ENCODE data around the gene EEF1A1. TPM values are rescaled to one million over a fixed set of nuclear protein-coding genes. Genes with fewer than 3 reads are reported as not detected.
"Not testable (repeated sequence)": the region's sequence is repeated elsewhere in the genome, so short reads cannot be mapped to it uniquely, and the experiment has no call there.

The EEF1A1 gene
- polyA plus RNA-seq (2011; rRNA removed) (20,981 and 25,088 TPM in 2 replicates), polyA minus RNA-seq (2011; rRNA and poly(A)+ RNA removed) (8,632 and 13,700 TPM in 2 replicates)

- Histone ChIP-seq H3K27me3 (ENCODE audit: control insufficient read depth, insufficient read depth, low read length) (no peaks in the 10 kb centered on the region), H3K36me3 (ENCODE audit: control insufficient read depth, insufficient read depth, low read length) (peaks cover 22% of the 10 kb centered on the region), H3K4me3 (ENCODE audit: low read depth, low read length) (peak within 1 kb of the TSS; percentile 96)
- POLR2A ChIA-PET, result interaction anchor here (0.6 to 2.6 kb wide), 8 partner anchors 8 to 127 kb away, joined by 3 to 34 read pairs (median 5); no protein-coding TSS in a partner anchor
- CTCF ChIA-PET, result interaction anchor here (0.7 to 5.4 kb wide), 5 partner anchors 28 to 463 kb away, joined by 3 to 43 read pairs (median 5); no protein-coding TSS in a partner anchor
- TF ChIP-seq CTCF (IDR thresholded peaks at IDR 0.05; ENCODE audit: insufficient read depth, low read depth, low read length), result no peak
- peak; percentile 96 for DNase-seq (ENCODE audit: low read depth)
These were observed at the start of gene EEF1A1 for GRCh38 chr6:73520688-73521350. TSS of gene EEF1A1 (minus strand) at chr6:73521032. CDS start at chr6:73520026, 1,006 bp downstream.

- H3K4me3 ChIP-seq (ENCODE audit: low read depth, low read length), result no peak overlapping the region
- POLR2A ChIA-PET, result no interaction called here
- H3K27me3 ChIP-seq (ENCODE audit: control insufficient read depth, insufficient read depth, low read length), result no peaks in the 10 kb centered on the region
- CTCF ChIA-PET, result interaction anchor here (1.0 kb wide), 1 partner anchor 42 kb away, joined by 4 read pairs; no protein-coding TSS in a partner anchor
- TF ChIP-seq CTCF (IDR thresholded peaks at IDR 0.05; ENCODE audit: insufficient read depth, low read depth, low read length), result no peak
- DNase-seq (ENCODE audit: low read depth), result no peak
- H3K36me3 ChIP-seq (ENCODE audit: control insufficient read depth, insufficient read depth, low read length), result no peaks in the 10 kb centered on the region
These were observed 48.3 kb upstream of the EEF1A1 start for GRCh38 chr6:73569121-73569520.

DNA sequence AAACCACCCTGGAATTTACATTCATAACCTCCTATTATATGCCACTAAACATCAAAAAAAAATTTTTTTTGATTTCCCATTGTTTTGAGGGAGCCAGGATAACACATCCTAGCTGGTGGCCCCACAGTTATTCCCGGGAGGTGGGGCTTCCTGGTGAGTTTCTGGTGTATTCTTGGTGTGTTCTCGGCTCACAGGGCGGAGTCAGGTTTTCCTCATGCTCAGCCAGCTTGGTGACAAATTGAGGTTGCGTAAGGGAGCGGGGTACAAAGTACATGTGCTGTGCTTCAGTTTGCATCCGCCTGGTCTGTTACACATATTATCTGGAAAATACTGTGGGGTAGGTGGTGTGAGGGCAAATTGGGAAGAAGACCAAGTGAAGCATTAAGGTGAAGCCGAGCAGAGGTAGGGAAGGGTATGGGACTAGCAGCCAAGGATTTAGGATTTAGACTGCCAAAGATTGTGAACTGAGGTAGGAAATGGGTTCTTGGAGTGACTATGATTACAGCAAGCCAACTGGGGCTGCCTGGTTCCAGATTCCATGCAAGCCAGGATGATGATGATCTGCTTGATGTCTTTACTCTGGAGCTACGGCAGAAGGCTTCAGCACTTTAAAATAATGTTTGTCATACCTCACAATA, 46.2 kb upstream of the EEF1A1 start:
- Histone ChIP-seq H3K27me3 (ENCODE audit: control insufficient read depth, insufficient read depth, low read length) (no peaks in the 10 kb centered on the region), H3K36me3 (ENCODE audit: control insufficient read depth, insufficient read depth, low read length) (no peaks in the 10 kb centered on the region), H3K4me3 (ENCODE audit: low read depth, low read length) (no peak overlapping the region)
- TF ChIP-seq CTCF (IDR thresholded peaks at IDR 0.05; ENCODE audit: insufficient read depth, low read depth, low read length), result no peak
- peak; percentile 9 for DNase-seq (ENCODE audit: low read depth)
- ChIA-PET CTCF (interaction anchor here (0.8 to 1.4 kb wide), 2 partner anchors 42 to 46 kb away, joined by 3 to 4 read pairs; partner anchors contain the start of gene EEF1A1), POLR2A (interaction anchor here (1.2 kb wide), 1 partner anchor 47 kb away, joined by 4 read pairs; the partner anchor contains the start of gene EEF1A1)

DNA sequence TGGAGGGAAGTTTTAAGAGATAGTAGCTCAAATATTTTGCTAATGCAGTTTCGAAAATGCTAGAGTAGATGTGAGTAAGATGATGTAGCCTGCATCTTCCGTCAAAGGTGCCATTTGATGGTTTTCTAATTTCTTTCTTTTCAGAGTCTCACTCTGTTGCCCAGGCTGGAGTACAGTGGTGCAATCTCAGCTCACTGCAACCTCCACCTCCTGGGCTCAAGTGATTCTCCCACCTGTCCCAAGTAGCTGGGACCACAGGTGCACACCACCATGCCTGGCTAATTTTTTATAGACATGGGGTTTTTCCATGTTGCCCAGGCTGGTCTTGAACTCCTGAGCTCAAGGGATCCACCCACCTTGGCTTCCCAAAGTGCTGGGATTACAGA, 45.6 kb upstream of the EEF1A1 start:
- POLR2A ChIA-PET, result interaction anchor here (0.8 to 1.2 kb wide), 2 partner anchors 14 to 46 kb away, joined by 3 to 4 read pairs; partner anchors contain the start of gene EEF1A1
- not testable (repeated sequence) for H3K4me3 ChIP-seq (ENCODE audit: low read depth, low read length); H3K27me3 ChIP-seq (ENCODE audit: control insufficient read depth, insufficient read depth, low read length); H3K36me3 ChIP-seq (ENCODE audit: control insufficient read depth, insufficient read depth, low read length); DNase-seq (ENCODE audit: low read depth)
- CTCF ChIA-PET, result interaction anchor here (0.8 to 1.4 kb wide), 2 partner anchors 41 to 46 kb away, joined by 3 to 4 read pairs; partner anchors contain the start of gene EEF1A1

DNA sequence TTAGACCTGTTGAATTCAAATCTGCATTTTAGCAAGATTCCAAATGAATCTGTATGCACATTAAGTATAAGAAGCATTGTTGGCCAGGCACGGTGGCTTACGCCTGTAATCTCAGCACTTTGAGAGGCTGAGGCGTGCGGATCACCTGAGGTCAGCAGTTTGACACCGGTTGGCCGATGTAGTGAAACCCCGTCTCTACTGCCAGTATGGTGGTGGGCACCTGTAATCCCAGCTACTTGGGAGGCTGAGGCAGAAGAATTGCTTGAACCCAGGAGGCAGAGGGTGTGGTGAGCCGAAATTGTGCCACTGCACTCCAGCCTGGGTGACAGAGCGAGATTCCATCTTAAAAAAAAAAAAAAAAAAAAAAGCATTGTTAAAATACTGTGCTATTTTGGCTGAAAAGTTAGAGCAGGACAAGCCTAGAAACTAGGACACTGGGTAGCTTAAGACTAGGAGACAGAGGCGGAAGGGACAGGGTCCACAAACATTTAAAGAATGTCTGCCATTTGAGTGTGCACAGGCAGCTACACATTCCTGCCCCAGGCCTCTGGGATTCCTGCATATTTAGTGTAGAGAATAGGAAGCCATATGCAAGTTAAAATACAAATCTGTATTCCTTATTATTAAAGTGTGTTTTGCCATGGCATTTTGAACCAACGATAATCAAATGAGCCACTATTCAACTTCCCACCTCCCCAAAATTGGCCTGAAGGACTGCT, 45.1 kb upstream of the EEF1A1 start:
- ChIA-PET CTCF (interaction anchor here (1.4 kb wide), 1 partner anchor 45 kb away, joined by 4 read pairs; the partner anchor contains the start of gene EEF1A1), POLR2A (interaction anchor here (0.8 to 1.2 kb wide), 2 partner anchors 14 to 45 kb away, joined by 3 to 4 read pairs; partner anchors contain the start of gene EEF1A1)
- no peaks in the 10 kb centered on the region for H3K27me3 ChIP-seq (ENCODE audit: control insufficient read depth, insufficient read depth, low read length)
- no peak for TF ChIP-seq CTCF (IDR thresholded peaks at IDR 0.05; ENCODE audit: insufficient read depth, low read depth, low read length)
- H3K4me3 ChIP-seq (ENCODE audit: low read depth, low read length), result no peak overlapping the region
- no peaks in the 10 kb centered on the region for H3K36me3 ChIP-seq (ENCODE audit: control insufficient read depth, insufficient read depth, low read length)
- DNase-seq (ENCODE audit: low read depth), result peak; percentile 14
